Measurements from ENCODE around the gene USF3. TPM values are rescaled to one million over a fixed set of nuclear protein-coding genes. Genes with fewer than 3 reads are reported as not detected.

Gene USF3
- total and polyA plus RNA-seq, 7 donors, result 3.5 to 21.9 (median 10.7) TPM

DNA sequence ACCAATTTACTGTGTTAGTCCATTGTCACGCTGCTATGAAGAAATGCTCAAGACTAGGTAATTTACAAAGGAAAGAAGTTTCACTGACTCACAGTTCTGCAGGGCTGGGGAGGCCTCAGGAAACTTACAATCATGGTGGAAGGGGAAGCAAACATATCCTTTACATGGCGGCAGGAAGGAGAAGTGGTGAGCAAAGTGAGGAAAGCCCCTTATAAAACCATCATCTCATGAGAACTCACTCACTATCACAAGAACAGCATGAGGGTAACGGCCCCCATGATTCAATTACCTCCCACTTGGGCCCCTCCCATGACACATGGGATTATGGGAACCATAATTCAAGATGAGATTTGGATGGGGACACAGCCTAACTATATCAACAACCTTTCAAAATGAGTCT is 20.2 kb downstream of the USF3 start:
- DNase-seq, result no peak
- TF ChIP-seq POLR2A (IDR thresholded peaks at IDR 0.05) (no peak), POLR2AphosphoS5 (IDR thresholded peaks at IDR 0.05) (no peak), EP300 (IDR thresholded peaks at IDR 0.05) (no peak)
- TF ChIP-seq, protein P1, sequence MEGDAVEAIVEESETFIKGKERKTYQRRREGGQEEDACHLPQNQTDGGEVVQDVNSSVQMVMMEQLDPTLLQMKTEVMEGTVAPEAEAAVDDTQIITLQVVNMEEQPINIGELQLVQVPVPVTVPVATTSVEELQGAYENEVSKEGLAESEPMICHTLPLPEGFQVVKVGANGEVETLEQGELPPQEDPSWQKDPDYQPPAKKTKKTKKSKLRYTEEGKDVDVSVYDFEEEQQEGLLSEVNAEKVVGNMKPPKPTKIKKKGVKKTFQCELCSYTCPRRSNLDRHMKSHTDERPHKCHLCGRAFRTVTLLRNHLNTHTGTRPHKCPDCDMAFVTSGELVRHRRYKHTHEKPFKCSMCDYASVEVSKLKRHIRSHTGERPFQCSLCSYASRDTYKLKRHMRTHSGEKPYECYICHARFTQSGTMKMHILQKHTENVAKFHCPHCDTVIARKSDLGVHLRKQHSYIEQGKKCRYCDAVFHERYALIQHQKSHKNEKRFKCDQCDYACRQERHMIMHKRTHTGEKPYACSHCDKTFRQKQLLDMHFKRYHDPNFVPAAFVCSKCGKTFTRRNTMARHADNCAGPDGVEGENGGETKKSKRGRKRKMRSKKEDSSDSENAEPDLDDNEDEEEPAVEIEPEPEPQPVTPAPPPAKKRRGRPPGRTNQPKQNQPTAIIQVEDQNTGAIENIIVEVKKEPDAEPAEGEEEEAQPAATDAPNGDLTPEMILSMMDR (IDR thresholded peaks at IDR 0.05), result no peak

DNA sequence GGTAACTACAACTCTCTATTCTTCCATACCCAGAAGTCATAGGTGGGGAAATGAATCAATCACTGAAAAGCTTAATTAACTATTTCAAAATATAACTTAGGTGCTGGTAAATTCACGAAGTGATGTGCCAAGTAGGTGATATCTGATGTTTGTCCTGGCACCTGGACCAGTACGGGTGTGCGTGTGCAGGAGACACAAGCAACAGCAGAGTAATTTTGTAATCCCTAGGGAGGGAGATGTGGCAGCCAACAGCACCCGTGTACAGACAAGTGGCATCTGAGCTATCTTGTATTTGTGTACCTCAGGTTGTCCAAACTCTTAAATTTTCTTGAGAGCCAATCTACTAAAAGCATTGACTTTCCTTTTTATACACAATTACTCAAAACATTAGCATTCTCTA is 22.8 kb downstream of the USF3 start:
- WGBS, 2 donors, result 62 to 77% methylated on average over 4 of the region's 4 CpGs
- Histone ChIP-seq H3K4me3 (no peak overlapping the region), H3K9me3 (no peaks in the 10 kb centered on the region), H3K4me1 (no peaks in the 10 kb centered on the region), H3K27ac (no peak overlapping the region), H3K36me3 (peaks cover 0 to 46% (median 2%) of the 10 kb centered on the region in 4 donors), H3K27me3 (no peaks in the 10 kb centered on the region)
- intact Hi-C loops (cut with DNase I), result no loop called here
- no peak for DNase-seq
- TF ChIP-seq, protein P1 (IDR thresholded peaks at IDR 0.05), result no peak
- TF ChIP-seq POLR2AphosphoS5 (IDR thresholded peaks at IDR 0.05) (no peak), EP300 (IDR thresholded peaks at IDR 0.05) (no peak), POLR2A (IDR thresholded peaks at IDR 0.05) (no peak)

More for the DNA sequence above, 20.2 kb downstream of the USF3 start:
- intact Hi-C loops (cut with DNase I), result no loop called here
- WGBS, 2 donors, result 79 to 92% methylated on average over 3 of the region's 3 CpGs
- Histone ChIP-seq H3K9me3 (no peaks in the 10 kb centered on the region), H3K36me3 (peaks cover 0 to 46% (median 2%) of the 10 kb centered on the region in 4 donors), H3K4me1 (no peaks in the 10 kb centered on the region), H3K27me3 (no peaks in the 10 kb centered on the region), H3K4me3 (no peak overlapping the region), H3K27ac (no peak overlapping the region)

DNA sequence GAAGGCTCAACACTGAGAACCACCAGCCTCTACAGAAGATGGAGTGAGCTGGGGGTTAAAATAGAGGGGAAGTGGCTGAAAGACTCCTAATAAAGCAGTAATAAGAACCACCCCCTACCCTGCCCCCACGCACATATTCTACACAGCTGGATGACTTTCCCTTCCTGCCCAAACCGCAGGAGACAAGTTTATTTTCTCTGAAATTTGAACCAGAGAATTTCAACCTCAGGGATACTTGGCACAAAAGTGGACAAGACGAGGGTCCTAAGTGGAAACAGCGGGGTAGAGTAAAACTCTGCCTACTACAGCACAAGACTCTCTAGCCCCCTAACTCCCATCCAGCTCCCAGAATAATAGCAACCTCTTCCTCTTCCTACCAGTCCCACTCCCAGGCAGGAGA is 28.4 kb downstream of the USF3 start:
- Histone ChIP-seq H3K4me3 (no peak overlapping the region), H3K27ac (no peak overlapping the region), H3K4me1 (no peaks in the 10 kb centered on the region), H3K27me3 (no peaks in the 10 kb centered on the region), H3K9me3 (no peaks in the 10 kb centered on the region), H3K36me3 (peaks cover 0 to 8% (median 0%) of the 10 kb centered on the region in 4 donors)
- TF ChIP-seq POLR2AphosphoS5 (IDR thresholded peaks at IDR 0.05) (no peak), EP300 (IDR thresholded peaks at IDR 0.05) (no peak), POLR2A (IDR thresholded peaks at IDR 0.05) (no peak)
- TF ChIP-seq, protein P1 (IDR thresholded peaks at IDR 0.05), result no peak
- no peak for DNase-seq
- intact Hi-C loops (cut with DNase I), result no loop called here
- 58 to 82% methylated on average over 4 of the region's 4 CpGs for WGBS, 2 donors

DNA sequence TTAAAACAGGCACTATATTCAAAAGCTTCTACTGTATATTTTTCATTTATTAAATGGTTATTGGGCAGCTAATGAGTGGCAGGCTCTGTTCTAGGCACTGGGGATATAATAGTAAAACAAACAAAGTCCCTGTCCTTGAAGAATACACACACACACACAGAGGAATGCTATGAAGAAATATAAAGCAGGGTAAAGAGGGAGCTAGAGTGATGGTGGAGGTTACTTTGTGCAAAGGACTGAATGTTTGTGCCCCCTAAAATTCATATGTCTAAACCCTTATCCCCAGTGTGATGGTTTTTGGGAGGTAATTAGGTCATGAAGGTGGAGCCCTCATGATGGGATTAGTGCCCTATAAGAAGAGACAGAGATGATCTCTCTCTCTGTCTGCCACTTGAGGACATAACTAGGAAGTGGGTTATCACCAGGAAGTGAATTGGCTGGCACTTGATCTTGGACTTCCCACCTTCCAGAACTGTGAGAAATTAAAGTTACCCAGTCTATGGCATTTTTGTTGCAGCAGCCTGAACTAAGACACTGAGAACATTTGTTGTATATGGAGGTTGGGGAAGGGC is 31.8 kb downstream of the USF3 start:
- H3K9me3 ChIP-seq, result no peaks in the 10 kb centered on the region
- TF ChIP-seq POLR2A (IDR thresholded peaks at IDR 0.05), result no peak
- TF ChIP-seq POLR2AphosphoS5 (IDR thresholded peaks at IDR 0.05), result no peak
- TF ChIP-seq EP300 (IDR thresholded peaks at IDR 0.05), result no peak
- TF ChIP-seq, protein P1 (IDR thresholded peaks at IDR 0.05), result no peak
- peaks cover 0 to 27% (median 12%) of the 10 kb centered on the region in 4 donors for H3K4me1 ChIP-seq
- no peaks in the 10 kb centered on the region for H3K27me3 ChIP-seq
- H3K4me3 ChIP-seq, result no peak overlapping the region
- H3K27ac ChIP-seq, result no peak overlapping the region
- peaks cover 0 to 17% (median 2%) of the 10 kb centered on the region in 4 donors for H3K36me3 ChIP-seq
- intact Hi-C loops (cut with DNase I), result no loop called here
- DNase-seq, result no peak

DNA sequence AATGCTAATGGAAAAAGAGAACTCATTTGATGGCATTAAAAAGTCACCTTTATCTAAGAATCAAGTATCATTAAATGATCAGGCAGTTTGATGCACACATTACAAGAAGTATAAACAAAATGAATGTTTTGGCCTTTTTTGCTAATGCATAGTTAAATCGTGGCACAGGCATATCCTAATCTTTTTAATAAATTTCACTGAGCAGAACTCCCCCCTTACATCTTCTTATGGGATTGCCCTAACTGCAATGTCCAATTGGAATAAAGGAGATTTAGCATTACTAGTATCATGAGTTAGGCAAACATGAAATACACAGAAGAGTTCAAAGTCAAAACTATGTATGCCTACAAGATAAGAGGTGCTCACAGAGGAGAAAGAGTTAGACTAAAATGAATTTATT is 32.7 kb downstream of the USF3 start:
- TF ChIP-seq, protein P1 (IDR thresholded peaks at IDR 0.05), result no peak
- TF ChIP-seq EP300 (IDR thresholded peaks at IDR 0.05) (no peak), POLR2AphosphoS5 (IDR thresholded peaks at IDR 0.05) (no peak), POLR2A (IDR thresholded peaks at IDR 0.05) (no peak)
- Histone ChIP-seq H3K36me3 (peaks cover 0 to 25% (median 4%) of the 10 kb centered on the region in 4 donors), H3K27ac (no peak overlapping the region), H3K27me3 (no peaks in the 10 kb centered on the region), H3K4me1 (peaks cover 0 to 27% (median 12%) of the 10 kb centered on the region in 4 donors), H3K4me3 (no peak overlapping the region), H3K9me3 (no peaks in the 10 kb centered on the region)
- no peak for DNase-seq
- WGBS, 2 donors, result 24 to 72% methylated on average over 1 of the region's 1 CpG
- intact Hi-C loops (cut with DNase I), result no loop called here
